H4 (cell line): Measurements from ENCODE around the gene CECR2. TPM values are rescaled to one million over a fixed set of nuclear protein-coding genes. Genes with fewer than 3 reads are reported as not detected.
"Not testable (repeated sequence)": the region's sequence is repeated elsewhere in the genome, so short reads cannot be mapped to it uniquely, and the experiment has no call there.

Source experiments
- DNase-seq: peaks from one replicate; pipeline ENCODE4 v3.0.0-alpha.2; 2015; ENCODE audit warnings: low spot score
- total RNA-seq: library from RNA; depleted of rRNA; stranded (reverse); fragments of >200 nt; shearing (Covaris generic); gene quantifications from 2 replicates; pipeline ENCODE4 v1.2.3, GENCODE V29; 2014

CECR2 gene
- total RNA-seq, 1 experiment from 2014 or later: 0.06 TPM

- DNase-seq: no peak
Measured at GRCh38 chr22:17512960-17513359, 143.7 kb downstream of the CECR2 start.

GRCh38 chr22:17513612-17514011 is 144.4 kb downstream of the CECR2 start:
- DNase-seq: no peak

GRCh38 chr22:17514084-17514483 is 144.8 kb downstream of the CECR2 start:
- no peak for DNase-seq

- DNase-seq: no peak
Measured at GRCh38 chr22:17518406-17518805, 149.1 kb downstream of the CECR2 start.

- DNase-seq: not testable (repeated sequence)
Measured at GRCh38 chr22:17521971-17522370, 152.7 kb downstream of the CECR2 start.

GRCh38 chr22:17523925-17524324 is 154.7 kb downstream of the CECR2 start:
- no peak for DNase-seq

GRCh38 chr22:17536269-17536668 is 167.0 kb downstream of the CECR2 start:
- DNase-seq: peak; percentile 23

- no peak for DNase-seq
Measured at GRCh38 chr22:17537155-17537554, 167.9 kb downstream of the CECR2 start.

- no peak for DNase-seq
Measured at GRCh38 chr22:17540481-17540880, 171.2 kb downstream of the CECR2 start.

- DNase-seq: no peak
Measured at GRCh38 chr22:17541476-17541875, 172.2 kb downstream of the CECR2 start.

- DNase-seq: no peak
Measured at GRCh38 chr22:17542452-17542851, 173.2 kb downstream of the CECR2 start.

GRCh38 chr22:17548010-17548755 is 178.9 kb downstream of the CECR2 start:
- DNase-seq: no peak

GRCh38 chr22:17548756-17549035 is 179.4 kb downstream of the CECR2 start:
- no peak for DNase-seq

GRCh38 chr22:17549183-17549582 is 179.9 kb downstream of the CECR2 start:
- no peak for DNase-seq

- DNase-seq: no peak
Measured at GRCh38 chr22:17549655-17550054, 180.4 kb downstream of the CECR2 start.

GRCh38 chr22:17552737-17553136 is 183.5 kb downstream of the CECR2 start:
- DNase-seq: no peak

GRCh38 chr22:17554814-17555213 is 185.6 kb downstream of the CECR2 start:
- no peak for DNase-seq

GRCh38 chr22:17559188-17559587 is 189.9 kb downstream of the CECR2 start:
- no peak for DNase-seq

GRCh38 chr22:17562906-17563870 is 193.9 kb downstream of the CECR2 start, which contains the start of gene SLC25A18:
Gene SLC25A18, plus strand, starts transcription at chr22:17563498. Its CDS starts 16,447 bp downstream, at chr22:17579945.
- no peak for DNase-seq

- DNase-seq: no peak
Measured at GRCh38 chr22:17563936-17564391, 194.7 kb downstream of the CECR2 start.

GRCh38 chr22:17566016-17566687 is 196.9 kb downstream of the CECR2 start:
- not testable (repeated sequence) for DNase-seq

- no peak for DNase-seq
Measured at GRCh38 chr22:17566776-17567175, 197.5 kb downstream of the CECR2 start.
